CD4-positive, alpha-beta T cell treated with Interleukin-17A for 4 hours (primary cell): ENCODE results near the gene OR51S1.
"Not testable (repeated sequence)": the region's sequence is repeated elsewhere in the genome, so short reads cannot be mapped to it uniquely, and the experiment has no call there.

Source experiments
- DNase-seq: peaks from one replicate; pipeline ENCODE4 v3.0.0-alpha.2; 2020; ENCODE audit warnings: mixed read lengths

Gene OR51S1

GRCh38 chr11:4848908-4849532, at the start of gene OR51S1:
Gene OR51S1, minus strand, starts transcription at chr11:4849208. Its CDS starts 0 bp downstream, at chr11:4849208.
- no peak for DNase-seq

- no peak for DNase-seq
Observed at GRCh38 chr11:4891996-4892640, 43.1 kb upstream of the OR51S1 start.

DNA sequence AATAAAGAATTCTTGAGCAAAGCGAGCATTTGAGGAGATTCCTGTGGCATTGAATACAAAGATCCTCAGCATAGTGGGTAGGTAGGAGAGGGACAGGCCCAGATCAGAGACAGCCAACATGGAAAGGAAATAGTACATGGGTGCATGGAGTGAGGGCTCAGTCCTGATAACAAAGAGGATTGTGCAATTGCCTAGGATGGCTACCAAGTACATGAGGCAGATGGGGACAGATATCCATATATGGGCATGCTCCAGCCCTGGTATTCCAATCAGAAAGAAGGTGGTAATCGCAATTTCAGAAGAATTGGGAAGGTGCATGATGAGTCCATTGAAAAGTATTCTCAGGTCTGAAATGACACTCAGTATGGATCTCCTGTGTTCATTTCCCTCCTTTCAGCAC, 41.3 kb upstream of the OR51S1 start:
- DNase-seq, result no peak

DNA sequence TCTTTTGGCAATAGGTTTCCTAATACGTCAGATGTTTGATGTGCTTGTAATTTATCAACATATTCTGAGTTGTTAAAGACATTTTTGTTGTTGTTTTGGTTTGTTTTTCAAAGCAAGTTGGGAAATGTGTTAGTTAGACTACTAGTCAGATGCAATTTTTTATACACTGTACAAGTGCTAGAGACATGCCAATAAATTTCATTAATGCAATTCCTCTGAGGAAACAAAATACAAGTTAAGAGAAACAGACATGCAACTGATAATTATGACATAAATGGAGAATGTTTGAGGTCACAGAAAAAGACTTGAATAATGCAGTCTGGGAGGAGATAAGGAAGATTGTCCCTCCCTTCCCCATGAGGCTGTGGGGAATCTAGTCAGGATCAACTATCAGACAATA, 38.6 kb upstream of the OR51S1 start:
- DNase-seq, result no peak

DNA sequence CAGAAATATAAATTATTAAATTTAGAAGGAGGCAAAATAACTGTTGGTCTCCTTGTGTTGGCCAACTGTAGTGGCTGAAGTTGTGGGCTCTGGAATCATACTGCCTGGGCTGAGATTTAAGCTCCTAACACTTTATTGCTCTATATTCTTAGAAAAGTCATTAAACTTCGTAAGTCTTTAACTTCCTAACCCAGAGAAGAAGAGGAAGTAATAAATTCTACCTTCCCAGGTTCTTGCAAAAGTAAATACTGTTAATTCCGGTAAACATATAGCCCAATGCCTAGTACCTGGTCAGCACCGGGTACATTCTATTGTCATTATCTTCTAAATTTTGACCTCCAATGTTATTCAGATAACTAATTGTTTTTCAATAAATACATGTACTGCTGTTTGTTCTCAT, 37.2 kb upstream of the OR51S1 start:
- no peak for DNase-seq

- no peak for DNase-seq
Observed at GRCh38 chr11:4884361-4884760, 35.4 kb upstream of the OR51S1 start.

DNA sequence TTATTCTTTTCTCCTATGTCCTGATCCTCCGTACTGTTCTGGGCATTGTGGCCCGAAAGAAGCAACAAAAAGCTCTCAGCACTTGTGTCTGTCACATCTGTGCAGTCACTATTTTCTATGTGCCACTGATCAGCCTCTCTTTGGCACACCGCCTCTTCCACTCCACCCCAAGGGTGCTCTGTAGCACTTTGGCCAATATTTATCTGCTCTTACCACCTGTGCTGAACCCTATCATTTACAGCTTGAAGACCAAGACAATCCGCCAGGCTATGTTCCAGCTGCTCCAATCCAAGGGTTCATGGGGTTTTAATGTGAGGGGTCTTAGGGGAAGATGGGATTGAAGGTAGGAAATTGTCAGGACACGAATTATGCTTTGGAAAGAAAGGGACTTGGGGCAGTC, 33.5 kb upstream of the OR51S1 start:
- no peak for DNase-seq

DNA sequence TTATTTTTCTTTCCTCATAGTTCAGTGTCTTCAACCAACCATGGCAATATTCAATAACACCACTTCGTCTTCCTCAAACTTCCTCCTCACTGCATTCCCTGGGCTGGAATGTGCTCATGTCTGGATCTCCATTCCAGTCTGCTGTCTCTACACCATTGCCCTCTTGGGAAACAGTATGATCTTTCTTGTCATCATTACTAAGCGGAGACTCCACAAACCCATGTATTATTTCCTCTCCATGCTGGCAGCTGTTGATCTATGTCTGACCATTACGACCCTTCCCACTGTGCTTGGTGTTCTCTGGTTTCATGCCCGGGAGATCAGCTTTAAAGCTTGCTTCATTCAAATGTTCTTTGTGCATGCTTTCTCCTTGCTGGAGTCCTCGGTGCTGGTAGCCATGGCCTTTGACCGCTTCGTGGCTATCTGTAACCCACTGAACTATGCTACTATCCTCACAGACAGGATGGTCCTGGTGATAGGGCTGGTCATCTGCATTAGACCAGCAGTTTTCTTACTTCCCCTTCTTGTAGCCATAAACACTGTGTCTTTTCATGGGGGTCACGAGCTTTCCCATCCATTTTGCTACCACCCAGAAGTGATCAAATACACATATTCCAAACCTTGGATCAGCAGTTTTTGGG, 33.0 kb upstream of the OR51S1 start, which contains the start of gene OR51T1:
Gene OR51T1, plus strand, starts transcription at position 41 of the 641 bp plus-strand sequence. Its CDS starts 0 bp downstream, at position 41.
- DNase-seq, result no peak

- DNase-seq, result no peak
Observed at GRCh38 chr11:4881188-4881587, 32.2 kb upstream of the OR51S1 start.

- DNase-seq, result no peak
Observed at GRCh38 chr11:4865855-4866254, 16.8 kb upstream of the OR51S1 start.

- DNase-seq, result no peak
Observed at GRCh38 chr11:4863876-4864275, 14.9 kb upstream of the OR51S1 start.

- no peak for DNase-seq
Observed at GRCh38 chr11:4862447-4863236, 13.6 kb upstream of the OR51S1 start.

DNA sequence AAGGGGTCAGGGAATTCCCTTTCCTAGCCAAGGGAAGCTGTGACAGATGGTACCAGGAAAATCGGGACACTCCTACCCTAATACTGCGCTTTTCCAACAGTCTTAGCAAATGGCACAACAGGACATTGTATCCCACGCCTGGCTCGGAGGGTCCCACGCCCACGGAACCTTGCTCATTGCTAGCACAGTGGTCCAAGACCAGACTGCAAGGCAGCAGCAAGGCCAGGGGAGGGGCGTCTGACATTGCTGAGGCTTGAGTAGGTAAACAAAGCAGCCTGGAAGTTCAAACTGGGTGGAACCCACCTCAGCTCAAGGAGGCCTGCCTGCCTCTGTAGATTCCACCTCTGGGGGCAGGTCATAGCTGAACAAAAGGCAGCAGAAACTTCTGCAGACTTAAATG, 5.3 kb upstream of the OR51S1 start:
- not testable (repeated sequence) for DNase-seq

GRCh38 chr11:4851033-4851432, 2.0 kb upstream of the OR51S1 start:
- no peak for DNase-seq

- DNase-seq, result no peak
Observed at GRCh38 chr11:4839851-4840549, 9.0 kb downstream of the OR51S1 start.

- DNase-seq, result no peak
Observed at GRCh38 chr11:4830909-4831308, 18.1 kb downstream of the OR51S1 start.

GRCh38 chr11:4830346-4830745, 18.7 kb downstream of the OR51S1 start:
- DNase-seq, result no peak

DNA sequence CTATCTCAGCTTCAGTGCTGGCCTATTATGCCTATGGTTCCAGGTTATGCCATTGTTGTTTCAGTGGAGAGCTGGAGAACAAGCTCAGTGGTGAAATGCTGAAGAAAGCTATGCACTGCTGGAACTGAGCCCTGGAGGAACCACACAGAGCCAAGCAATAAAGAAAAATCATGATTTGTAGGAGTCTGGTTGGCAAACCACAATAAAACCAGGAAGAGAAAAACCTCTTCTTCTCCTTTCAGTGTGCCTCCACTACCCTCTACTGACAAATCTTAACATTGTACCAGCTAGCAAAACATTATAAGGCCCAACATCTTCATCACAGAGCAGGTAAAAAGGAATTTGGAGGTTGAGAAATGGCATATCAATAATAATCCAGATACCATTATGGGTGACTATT, 22.6 kb downstream of the OR51S1 start:
- DNase-seq, result no peak

DNA sequence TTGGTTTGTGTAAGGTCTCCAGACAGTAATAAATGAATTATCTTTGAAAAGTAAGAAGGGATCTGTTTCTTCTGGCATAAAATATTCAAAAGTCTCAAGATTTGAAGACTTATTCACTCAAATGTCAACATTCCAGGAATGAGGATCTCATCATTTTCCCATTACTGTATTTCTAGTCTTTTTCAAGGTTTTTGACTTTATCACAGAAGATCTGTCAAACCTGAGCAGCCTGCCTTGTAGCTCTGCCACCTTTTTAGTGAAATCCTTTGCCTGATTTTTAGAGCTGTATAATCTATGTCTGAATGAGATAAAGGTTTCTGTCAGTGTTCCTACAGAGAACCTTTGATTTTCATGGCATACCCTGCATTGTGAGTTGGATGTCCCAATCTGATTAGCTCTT, 23.9 kb downstream of the OR51S1 start:
- no peak for DNase-seq

DNA sequence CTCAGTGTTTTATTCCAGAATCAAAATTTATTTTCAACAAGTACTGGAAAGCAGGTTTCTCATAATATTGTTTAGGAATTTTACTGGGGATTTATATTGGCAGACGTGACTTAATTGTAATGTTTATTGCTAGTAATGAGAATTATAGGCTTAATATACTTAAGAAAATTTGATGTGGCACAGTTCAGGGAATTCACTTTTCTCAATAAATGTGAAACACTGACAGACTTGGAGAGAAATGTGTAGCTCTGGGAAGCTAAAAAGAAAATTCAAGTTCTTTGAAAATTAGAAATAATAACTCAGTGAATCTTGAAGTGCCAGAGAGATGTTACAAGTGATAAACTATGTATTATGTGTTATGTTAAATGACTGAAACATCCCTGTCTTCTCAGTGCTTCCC, 28.0 kb downstream of the OR51S1 start, which contains the start of gene OR51F2:
Gene OR51F2, plus strand, starts transcription at position 301 of the 400 bp plus-strand sequence. CDS start 101 bp downstream, outside the sequence.
- DNase-seq, result no peak

DNA sequence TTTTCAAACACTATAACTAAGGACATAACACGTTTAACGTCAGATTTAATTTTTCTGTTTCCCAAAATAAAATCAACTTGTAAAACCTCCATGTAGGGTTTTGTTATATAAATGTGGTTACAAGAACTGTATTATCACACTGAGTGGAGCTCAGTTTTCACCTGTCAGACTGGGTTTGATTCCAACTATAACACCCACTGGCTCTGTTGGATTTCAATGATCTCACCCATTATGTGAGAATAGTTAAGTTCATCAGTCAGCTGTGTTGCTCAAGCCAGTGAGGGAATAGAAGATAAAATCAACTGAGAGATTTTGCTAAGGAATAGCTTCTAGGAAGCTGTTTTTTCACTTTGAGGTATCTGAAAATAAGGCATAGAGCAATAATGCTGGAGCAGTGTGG, 39.8 kb downstream of the OR51S1 start:
- DNase-seq, result no peak

DNA sequence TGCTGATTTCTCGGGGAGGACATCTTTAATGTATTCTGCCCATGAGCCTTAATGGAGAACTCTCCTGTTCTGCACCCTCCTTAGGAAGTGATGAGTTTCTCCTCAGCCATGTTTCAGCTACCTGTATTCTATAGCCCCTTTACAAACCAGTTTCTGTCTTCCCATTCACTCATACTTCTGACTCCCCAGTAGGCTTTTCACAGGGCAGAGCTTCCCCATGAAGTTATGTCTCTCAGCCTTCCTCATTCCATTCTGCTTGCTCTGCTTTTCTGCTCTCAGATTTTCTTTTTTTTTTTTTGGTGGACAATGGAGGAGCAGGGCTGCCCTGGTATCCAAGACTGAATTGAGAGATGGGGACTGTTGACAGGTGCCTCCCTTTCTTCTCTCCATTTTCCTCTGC, 40.5 kb downstream of the OR51S1 start:
- no peak for DNase-seq

GRCh38 chr11:4804280-4804679, 44.7 kb downstream of the OR51S1 start, which contains the start of gene OR52R1:
Gene OR52R1, minus strand, starts transcription at chr11:4804380. Its CDS starts 0 bp downstream, at chr11:4804380.
- no peak for DNase-seq
